LNCaP clone FGC (cell line): Measurements from ENCODE around the gene CREG1.

Experiments
- DNase-seq: peaks from one replicate; pipeline ENCODE4 v3.0.0-alpha.2; 2011; ENCODE audit warnings: low read depth
- H3K4me3 ChIP-seq: 2 replicates; pipeline ENCODE4 v1.5.1; 2011; ENCODE audit warnings: mild to moderate bottlenecking, low read depth, low read length, control low read depth
- CTCF ChIP-seq: IDR thresholded peaks from 2 replicates; pipeline ENCODE4 v1.5.1; 2012; ENCODE audit warnings: mild to moderate bottlenecking; ENCODE audit not compliant: control insufficient read depth, insufficient read depth; ENCODE audit errors: extremely low read depth

CREG1 gene

GRCh38 chr1:167491586-167492461 is 61.7 kb downstream of the CREG1 start:
- no peak for TF ChIP-seq CTCF
- DNase-seq = no peak
- no peak overlapping the region for H3K4me3 ChIP-seq
